GM12878 (cell line): ENCODE data around the gene ADCYAP1. TPM values are rescaled to one million over a fixed set of nuclear protein-coding genes. Genes with fewer than 3 reads are reported as not detected.

ENCODE experiments used
- ATAC-seq: fragments of 200-7000 bp; cut with Tn5 transposase; 3 replicates; pipeline ENCODE4 v1.9.1; 2020; ENCODE audit warnings: mild to moderate bottlenecking, moderate library complexity
- BruUV-seq: library from RNA; stranded (reverse); fragments of 400-500 nt; replicated peaks from 2 replicates; lab custom pipeline; 2021; lab: Mats Ljungman, UMichigan
- CTCF ChIA-PET: fragments of 300-600 bp; sonication (Branson Sonifier 250); formaldehyde crosslinking; extraction: SDS; loops from one replicate; lab custom pipeline; 2021; ENCODE audit warnings: inconsistent platforms; lab: Yijun Ruan, JAX
- POLR2A ChIA-PET: fragments of 350-600 bp; formaldehyde crosslinking; extraction: SDS; loops from one replicate; lab custom pipeline; 2021; ENCODE audit warnings: inconsistent platforms; lab: Charles Lee
- RAD21 ChIA-PET: fragments of 300-600 bp; sonication (Branson Sonifier 250); formaldehyde crosslinking; loops from one replicate; lab custom pipeline; 2023; ENCODE audit warnings: antibody characterized with exemption; ENCODE audit not compliant: unreplicated experiment; lab: Charles Lee
- SMC1A ChIA-PET: fragments of 300-600 bp; sonication (Branson Sonifier 250); formaldehyde crosslinking; loops from one replicate; lab custom pipeline; 2023; ENCODE audit not compliant: unreplicated experiment, uncharacterized antibody; lab: Charles Lee
- DNase-seq: peaks from one replicate; pipeline ENCODE4 v3.0.0-alpha.2; 2011; ENCODE audit warnings: low read depth, low spot score
- FAIRE-seq: peaks from 3 replicates; lab custom pipeline; 2011; peaks lifted over from hg19 to GRCh38; lab: Jason Lieb, UNC
- H2AFZ ChIP-seq: 2 replicates; pipeline ENCODE4 v1.6.0; 2011; ENCODE audit warnings: low read depth, low read length, control low read depth; ENCODE audit not compliant: control insufficient read depth
- H3K27ac ChIP-seq: 2 replicates; pipeline ENCODE4 v1.5.1; 2011; ENCODE audit warnings: control low read depth; ENCODE audit not compliant: control insufficient read depth, insufficient read depth
- H3K27me3 ChIP-seq, 2 experiments: replicated peaks in 1 of 2; 2 replicates each; pipeline versions ENCODE4 v1.6.0 to v1.6.1; 2011; ENCODE audit warnings: low read length in 1 of 2; ENCODE audit not compliant: control insufficient read depth in 2 of 2, insufficient read depth in 2 of 2
- H3K36me3 ChIP-seq, 2 experiments: 2 replicates each; pipeline ENCODE4 v1.5.1; 2011; ENCODE audit warnings: low read length in 1 of 2; ENCODE audit not compliant: control insufficient read depth in 2 of 2, insufficient read depth in 2 of 2
- H3K4me1 ChIP-seq: 2 replicates; pipeline ENCODE4 v1.6.1; 2011; ENCODE audit warnings: mild to moderate bottlenecking, low read length, moderate library complexity, mixed read lengths; ENCODE audit not compliant: control insufficient read depth, insufficient read depth
- H3K4me2 ChIP-seq: 2 replicates; pipeline ENCODE4 v1.6.0; 2011; ENCODE audit warnings: control low read depth; ENCODE audit not compliant: control insufficient read depth, insufficient read depth
- H3K4me3 ChIP-seq: fragments of 200-600 bp; sonication (generic); 2 replicates; pipeline ENCODE4 v1.5.1; 2016
- H3K79me2 ChIP-seq: 2 replicates; pipeline ENCODE4 v1.6.0; 2011; ENCODE audit warnings: low read length; ENCODE audit not compliant: control insufficient read depth, insufficient read depth
- H3K9ac ChIP-seq: 2 replicates; pipeline ENCODE4 v1.8.0; 2011; ENCODE audit warnings: low read length, control low read depth, mixed read lengths; ENCODE audit not compliant: control insufficient read depth, insufficient read depth
- H3K9me3 ChIP-seq: replicated peaks from 3 replicates; pipeline ENCODE4 v1.5.1; 2011; ENCODE audit warnings: mild to moderate bottlenecking, low read length; ENCODE audit not compliant: control insufficient read depth, insufficient read depth
- H4K20me1 ChIP-seq: 2 replicates; pipeline ENCODE4 v1.6.0; 2011; ENCODE audit not compliant: control insufficient read depth, insufficient read depth
- ASH2L ChIP-seq: fragments of 300-600, 200-600 bp; sonication (generic); IDR thresholded peaks from 2 replicates; pipeline ENCODE4 v1.6.1; 2017; ENCODE audit warnings: low read depth, mild to moderate bottlenecking, borderline replicate concordance
- BMI1 ChIP-seq: fragments of 450-650 bp; IDR thresholded peaks from 2 replicates; pipeline ENCODE4 v1.6.1; 2016; ENCODE audit warnings: mild to moderate bottlenecking, moderate library complexity, borderline replicate concordance
- CREB1 ChIP-seq: IDR thresholded peaks from 2 replicates; pipeline ENCODE4 v1.6.1; 2012; ENCODE audit warnings: low read depth, mild to moderate bottlenecking, inconsistent platforms
- ELK1 ChIP-seq: IDR thresholded peaks from 2 replicates; pipeline ENCODE4 v1.6.1; 2012; ENCODE audit warnings: low read depth, low read length, improper control_type of control experiment
- NKRF ChIP-seq: fragments of 450-650 bp; conservative IDR thresholded peaks from 2 replicates; pipeline ENCODE4 v1.6.1; 2017; ENCODE audit warnings: mild to moderate bottlenecking, moderate library complexity
- SMARCA5 ChIP-seq: fragments of 450-650 bp; IDR thresholded peaks from 2 replicates; pipeline ENCODE4 v1.6.1; 2017; ENCODE audit warnings: mild to moderate bottlenecking
- TAF1 ChIP-seq: IDR thresholded peaks from 2 replicates; pipeline ENCODE4 v1.6.1; 2011; ENCODE audit warnings: mild to moderate bottlenecking, low read depth, low read length, borderline replicate concordance
- TARDBP ChIP-seq: IDR thresholded peaks from 2 replicates; pipeline ENCODE4 v1.6.1; 2016; ENCODE audit warnings: borderline replicate concordance
- ZBTB4 ChIP-seq: fragments of 450-650 bp; formaldehyde crosslinking; IDR thresholded peaks from 2 replicates; pipeline ENCODE4 v1.4.0; 2022; ENCODE audit warnings: mild to moderate bottlenecking, moderate library complexity
- ZNF217 ChIP-seq: fragments of 450-650 bp; IDR thresholded peaks from 2 replicates; pipeline ENCODE4 v1.6.1; 2017; ENCODE audit warnings: antibody characterized with exemption, mild to moderate bottlenecking
- ZNF274 ChIP-seq: IDR thresholded peaks from one replicate; pipeline ENCODE4 v1.8.0; 2011; ENCODE audit not compliant: insufficient read length, insufficient read depth
- WGBS: methylation state at CpG from one replicate; pipeline ENCODE4 v1.1.6; 2016; ENCODE audit warnings: low lambda C conversion rate; ENCODE audit not compliant: insufficient replicate concordance, insufficient coverage; ENCODE audit errors: missing lambda C conversion rate; 5-methylcytosine and 5-hydroxymethylcytosine counted together
- in situ Hi-C: fragments of 300-500 bp; cut with MboI; formaldehyde crosslinking; loops from 9 replicates; pipeline ENCODE4 v1.14.3; 2018; ENCODE audit warnings: mixed read lengths
- intact Hi-C: fragments of 100-400 bp; cut with micrococcal nuclease; formaldehyde crosslinking; loops from one replicate; pipeline ENCODE4 v1.14.2; 2022; ENCODE audit not compliant: unreplicated experiment
- polyA plus RNA-seq, 11 experiments: library from polyadenylated mRNA; depleted of rRNA in 4 of 11; unstranded in 6 of 11; stranded (reverse) in 5 of 11; fragments of >200 nt; fragmentation: Nextera tagmentation in 4 of 11; fragmentation: Illumina TruSeq in 1 of 11; extraction: Ambion mirVana in 4 of 11; extraction: Trizol in 1 of 11; gene quantifications; 1 replicate in 1 of 11; 2 replicates in 10 of 11; pipeline versions ENCODE4 v1.2.1 to v1.2.3, GENCODE V29; 2011 to 2016; ENCODE audit warnings: inconsistent platforms in 2 of 11, missing spikeins in 2 of 11, low read depth in 1 of 11
- total RNA-seq, 4 experiments: library from RNA; depleted of rRNA in 3 of 4; stranded (reverse); fragments of >200 nt in 3 of 4; fragmentation: Illumina TruSeq in 1 of 4; extraction: Trizol in 1 of 4; gene quantifications; 2 replicates each; pipeline versions ENCODE4 v1.2.1 to v1.2.3, GENCODE V29; 2013 to 2021

The ADCYAP1 gene
- total and polyA plus RNA-seq, 10 of the 15 experiments (the other 5 are each of a cell fraction or from before 2014, with no cell fraction given), result 0.02 TPM; not detected in 9

GRCh38 chr18:934518-935133 is 30.0 kb downstream of the ADCYAP1 start:
- H3K27ac ChIP-seq, result no peak overlapping the region
- DNase-seq (no peak), ATAC-seq (no peak), FAIRE-seq (no peak)
- ChIA-PET SMC1A (no interaction called here), POLR2A (no interaction called here), CTCF (no interaction called here), RAD21 (no interaction called here)
- no peak overlapping the region for H3K4me3 ChIP-seq
- H3K9me3 ChIP-seq, result no peaks in the 10 kb centered on the region
- H3K27me3 ChIP-seq, result no peaks in the 10 kb centered on the region; a peak in 1 of 4 replicates
- H2AFZ ChIP-seq, result no peak overlapping the region
- BruUV-seq, result no TSS peak
- in situ Hi-C loops, result no loop called here
- no peaks in the 10 kb centered on the region for H3K4me1 ChIP-seq
- no peaks in the 10 kb centered on the region for H4K20me1 ChIP-seq
- WGBS, result 33% methylated on average over 8 of the region's 8 CpGs
- no peaks in the 10 kb centered on the region for H3K36me3 ChIP-seq
- H3K79me2 ChIP-seq, result no peaks in the 10 kb centered on the region
- H3K4me2 ChIP-seq, result no peak overlapping the region
- intact Hi-C loops, result no loop called here
- TF ChIP-seq ZBTB4 (CRISPR knock-in tag) (no peak), BMI1 (peak; percentile 51; the same call in 1 of the 2 replicates)
- no peak overlapping the region for H3K9ac ChIP-seq

GRCh38 chr18:936941-937340 is 32.3 kb downstream of the ADCYAP1 start:
- H4K20me1 ChIP-seq, result no peaks in the 10 kb centered on the region
- ChIA-PET POLR2A (no interaction called here), CTCF (interaction anchor here (1.3 kb wide), 1 partner anchor 25 kb away, joined by 3 read pairs; no protein-coding TSS in a partner anchor), SMC1A (interaction anchor here (1.3 kb wide), 1 partner anchor 62 kb away, joined by 3 read pairs; no protein-coding TSS in a partner anchor), RAD21 (no interaction called here)
- FAIRE-seq (no peak), DNase-seq (no peak), ATAC-seq (no peak)
- intact Hi-C loops, result no loop called here
- no peaks in the 10 kb centered on the region for H3K79me2 ChIP-seq
- no peak overlapping the region for H3K4me3 ChIP-seq
- H3K9ac ChIP-seq, result no peak overlapping the region
- no peak overlapping the region for H3K27ac ChIP-seq
- H3K27me3 ChIP-seq, result no peaks in the 10 kb centered on the region; a peak in 1 of 4 replicates
- no peak overlapping the region for H3K4me2 ChIP-seq
- BruUV-seq, result no TSS peak
- 23% methylated on average over 6 of the region's 6 CpGs for WGBS
- no peak overlapping the region for H2AFZ ChIP-seq
- no peaks in the 10 kb centered on the region for H3K4me1 ChIP-seq
- no peaks in the 10 kb centered on the region for H3K36me3 ChIP-seq
- no peaks in the 10 kb centered on the region for H3K9me3 ChIP-seq
- in situ Hi-C loops, result no loop called here
- TF ChIP-seq ASH2L, result no peak
- no peak for TF ChIP-seq NKRF
- TF ChIP-seq CREB1, result no peak
- TF ChIP-seq ZNF217, result no peak
- no peak for TF ChIP-seq TAF1
- no peak for TF ChIP-seq ZNF274
- TF ChIP-seq ELK1, result no peak
- TF ChIP-seq TARDBP, result no peak
- TF ChIP-seq SMARCA5, result no peak
